Limb (tissue), 2 donors: Measurements from ENCODE around the gene STARD3NL.
"Not testable (repeated sequence)": the region's sequence is repeated elsewhere in the genome, so short reads cannot be mapped to it uniquely, and the experiment has no call there.

ENCODE experiments used
- DNase-seq, 2 donors: peaks; one replicate each; pipeline ENCODE4 v3.0.0-alpha.2; 2016; ENCODE audit errors: extremely low spot score in 2 of 2

STARD3NL gene

DNA sequence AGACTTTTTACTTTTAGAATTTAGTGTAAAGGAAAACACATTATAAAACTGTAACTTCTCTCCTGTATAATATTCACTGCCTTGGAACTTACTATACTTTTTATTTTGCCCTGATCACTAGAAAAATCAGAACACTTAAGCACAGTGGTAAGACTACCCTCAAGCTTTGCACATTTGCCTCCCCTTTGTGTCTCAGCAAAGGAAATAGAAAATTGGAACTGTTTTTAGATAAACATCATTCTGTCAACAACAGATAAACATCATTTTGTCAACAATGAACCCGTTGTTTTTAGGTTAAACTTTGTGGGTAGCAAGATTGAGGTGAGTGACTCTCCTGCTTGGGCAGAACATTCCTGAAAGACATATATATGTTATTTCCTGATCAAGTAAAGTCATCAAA is 86.6 kb downstream of the STARD3NL start:
- DNase-seq: not testable (repeated sequence)

- not testable (repeated sequence) for DNase-seq
Observed at GRCh38 chr7:38265958-38266357, 87.9 kb downstream of the STARD3NL start.

GRCh38 chr7:38269704-38270346 is 91.8 kb downstream of the STARD3NL start:
- DNase-seq: not testable (repeated sequence)

- DNase-seq: not testable (repeated sequence)
Observed at GRCh38 chr7:38270405-38270804, 92.4 kb downstream of the STARD3NL start.

DNA sequence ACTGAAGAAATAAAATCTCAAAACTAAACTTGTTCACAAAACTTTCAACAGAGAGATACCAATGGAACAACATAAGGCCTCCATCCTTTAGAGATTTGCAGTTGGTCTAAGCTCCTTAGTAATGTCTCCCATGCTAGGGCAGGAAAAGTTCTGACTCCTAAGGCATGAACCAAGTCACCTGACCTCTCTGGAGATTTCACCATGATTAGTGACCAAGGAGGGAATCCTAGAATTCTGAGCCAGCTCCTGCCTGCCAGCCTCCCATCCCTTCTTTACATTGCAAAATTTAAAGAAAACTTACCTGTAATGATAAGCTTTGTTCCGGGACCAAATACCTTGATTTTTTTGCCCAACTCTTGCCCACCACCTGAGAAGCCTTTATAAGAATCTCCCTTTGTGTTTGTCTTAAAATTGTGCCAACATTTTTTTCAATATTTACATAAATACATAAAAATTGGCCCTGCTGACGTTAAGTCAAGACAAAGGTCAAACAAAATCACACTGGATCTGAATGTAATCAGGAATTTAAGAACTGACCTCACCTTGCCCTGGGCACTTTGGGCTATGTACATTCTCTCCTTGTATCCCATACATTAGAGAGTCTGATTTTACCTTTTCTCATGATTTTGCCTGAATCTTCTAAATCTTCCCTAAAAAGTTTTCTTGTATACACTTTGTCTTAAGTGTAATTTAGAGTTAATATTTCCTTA is 95.4 kb downstream of the STARD3NL start, which contains the start of gene TARP:
TSS of gene TARP (minus strand) at position 351 of the 710 bp plus-strand sequence.
- DNase-seq: no peak

- DNase-seq: no peak
Observed at GRCh38 chr7:38274486-38274885, 96.4 kb downstream of the STARD3NL start.

GRCh38 chr7:38274927-38275620 is 97.0 kb downstream of the STARD3NL start:
- DNase-seq: no peak

GRCh38 chr7:38276096-38276877 is 98.2 kb downstream of the STARD3NL start:
- DNase-seq: no peak

- DNase-seq: no peak
Observed at GRCh38 chr7:38280000-38280399, 102.0 kb downstream of the STARD3NL start.
